ENCODE results near the gene ATP5MK.
"Not testable (repeated sequence)": the region's sequence is repeated elsewhere in the genome, so short reads cannot be mapped to it uniquely, and the experiment has no call there.

The ATP5MK gene

GRCh38 chr10:103396067-103396788, at the start of gene ATP5MK, which contains the start of gene PDCD11:
ATP5MK (minus strand) TSS chr10:103396475; CDS start chr10:103392457, 4,018 bp downstream.
PDCD11 (plus strand) TSS chr10:103396626; CDS start chr10:103398427, 1,801 bp downstream.
- peak; percentile 78 for DNase-seq

GRCh38 chr10:103445366-103445765, 49.1 kb upstream of the ATP5MK start:
- DNase-seq, result no peak

- DNase-seq, result no peak
Observed at GRCh38 chr10:103444478-103444877, 48.2 kb upstream of the ATP5MK start.

- no peak for DNase-seq
Observed at GRCh38 chr10:103443475-103444185, 47.4 kb upstream of the ATP5MK start.

GRCh38 chr10:103442031-103442461, 45.8 kb upstream of the ATP5MK start:
- DNase-seq, result no peak

- DNase-seq, result no peak
Observed at GRCh38 chr10:103441611-103442010, 45.3 kb upstream of the ATP5MK start.

- no peak for DNase-seq
Observed at GRCh38 chr10:103441206-103441605, 44.9 kb upstream of the ATP5MK start.

- no peak for DNase-seq
Observed at GRCh38 chr10:103440416-103440815, 44.1 kb upstream of the ATP5MK start.

GRCh38 chr10:103439776-103440175, 43.5 kb upstream of the ATP5MK start:
- no peak for DNase-seq

- no peak for DNase-seq
Observed at GRCh38 chr10:103433858-103434257, 37.6 kb upstream of the ATP5MK start.

- no peak for DNase-seq
Observed at GRCh38 chr10:103431902-103432301, 35.6 kb upstream of the ATP5MK start.

GRCh38 chr10:103429647-103430046, 33.4 kb upstream of the ATP5MK start:
- no peak for DNase-seq

GRCh38 chr10:103428989-103429643, 32.8 kb upstream of the ATP5MK start:
- no peak for DNase-seq

GRCh38 chr10:103427866-103428265, 31.6 kb upstream of the ATP5MK start:
- DNase-seq, result no peak

- DNase-seq, result no peak
Observed at GRCh38 chr10:103423748-103424147, 27.5 kb upstream of the ATP5MK start.

- DNase-seq, result no peak
Observed at GRCh38 chr10:103419101-103419500, 22.8 kb upstream of the ATP5MK start.

GRCh38 chr10:103417601-103418000, 21.3 kb upstream of the ATP5MK start:
- no peak for DNase-seq

- DNase-seq, result not testable (repeated sequence)
Observed at GRCh38 chr10:103417148-103417469, 20.8 kb upstream of the ATP5MK start.

GRCh38 chr10:103416436-103417147, 20.3 kb upstream of the ATP5MK start:
- no peak for DNase-seq

- no peak for DNase-seq
Observed at GRCh38 chr10:103415581-103415980, 19.3 kb upstream of the ATP5MK start.

- DNase-seq, result no peak
Observed at GRCh38 chr10:103413564-103413963, 17.3 kb upstream of the ATP5MK start.

- no peak for DNase-seq
Observed at GRCh38 chr10:103397191-103397825, 1.0 kb upstream of the ATP5MK start.

GRCh38 chr10:103396789-103397087, 463 bp upstream of the ATP5MK start:
- DNase-seq, result no peak

Measured in NCI-H2029 treated with DMSO at 0.1 percent for 48 hours (cell line).